WTC11 (cell line): Measurements from ENCODE around the gene SNX32. TPM values are rescaled to one million over a fixed set of nuclear protein-coding genes. Genes with fewer than 3 reads are reported as not detected.

ENCODE experiments used
- CBFB ChIP-seq: sonication (generic); formaldehyde crosslinking; IDR thresholded peaks from 2 replicates; pipeline ENCODE4 v1.8.1; 2022; ENCODE audit warnings: mild to moderate bottlenecking, low read depth, missing genetic modification reagents
- ELF4 ChIP-seq: sonication (generic); formaldehyde crosslinking; IDR thresholded peaks from 2 replicates; pipeline ENCODE4 v1.8.1; 2022; ENCODE audit warnings: low read depth, mild to moderate bottlenecking, moderate library complexity, missing genetic modification reagents
- ETV6 ChIP-seq: sonication (generic); formaldehyde crosslinking; IDR thresholded peaks from 2 replicates; pipeline ENCODE4 v1.8.1; 2022; ENCODE audit warnings: mild to moderate bottlenecking, missing genetic modification reagents
- GABPB1 ChIP-seq: sonication (generic); formaldehyde crosslinking; IDR thresholded peaks from 2 replicates; pipeline ENCODE4 v1.8.1; 2023; ENCODE audit warnings: mild to moderate bottlenecking, missing genetic modification reagents
- HMGA2 ChIP-seq: fragments of 250-450 bp; sonication (Bioruptor Pico); IDR thresholded peaks from 2 replicates; pipeline ENCODE4 v1.4.0; 2021; ENCODE audit warnings: mild to moderate bottlenecking, moderate library complexity
- NR3C1 ChIP-seq: sonication (generic); formaldehyde crosslinking; conservative IDR thresholded peaks from 2 replicates; pipeline ENCODE4 v1.8.1; 2023; ENCODE audit warnings: low read depth, mild to moderate bottlenecking, missing genetic modification reagents
- OVOL2 ChIP-seq: fragments of 250-450 bp; sonication (Bioruptor Pico); IDR thresholded peaks from 2 replicates; pipeline ENCODE4 v1.9.0; 2021; ENCODE audit warnings: mild to moderate bottlenecking, borderline replicate concordance
- PRRX2 ChIP-seq: fragments of 250-450 bp; sonication (Bioruptor Pico); IDR thresholded peaks from 2 replicates; pipeline ENCODE4 v1.8.0; 2021; ENCODE audit warnings: mild to moderate bottlenecking
- SMAD3 ChIP-seq: sonication (generic); formaldehyde crosslinking; IDR thresholded peaks from 2 replicates; pipeline ENCODE4 v1.8.0; 2022; ENCODE audit warnings: missing genetic modification reagents, mild to moderate bottlenecking, borderline replicate concordance
- SMAD4 ChIP-seq: sonication (generic); formaldehyde crosslinking; IDR thresholded peaks from 2 replicates; pipeline ENCODE4 v1.8.0; 2022; ENCODE audit warnings: mild to moderate bottlenecking, missing genetic modification reagents
- TEAD4 ChIP-seq: sonication (generic); formaldehyde crosslinking; IDR thresholded peaks from 2 replicates; pipeline ENCODE4 v1.8.0; 2022; ENCODE audit warnings: mild to moderate bottlenecking, missing genetic modification reagents
- ZBTB21 ChIP-seq: sonication (generic); formaldehyde crosslinking; IDR thresholded peaks from 2 replicates; pipeline ENCODE4 v1.8.1; 2023; ENCODE audit warnings: mild to moderate bottlenecking, missing genetic modification reagents, borderline replicate concordance
- ZNF219 ChIP-seq: sonication (generic); formaldehyde crosslinking; IDR thresholded peaks from 2 replicates; pipeline ENCODE4 v1.8.0; 2023; ENCODE audit warnings: missing genetic modification reagents, mild to moderate bottlenecking, borderline replicate concordance
- ZNF232 ChIP-seq: sonication (generic); formaldehyde crosslinking; IDR thresholded peaks from 2 replicates; pipeline ENCODE4 v1.8.0; 2022; ENCODE audit warnings: mild to moderate bottlenecking, missing genetic modification reagents
- ZNF263 ChIP-seq: sonication (generic); formaldehyde crosslinking; IDR thresholded peaks from 2 replicates; pipeline ENCODE4 v1.8.1; 2022; ENCODE audit warnings: low read depth, mild to moderate bottlenecking, moderate library complexity, missing genetic modification reagents
- ZNF416 ChIP-seq: fragments of 250-450 bp; sonication (Bioruptor Pico); IDR thresholded peaks from 2 replicates; pipeline ENCODE4 v1.9.0; 2021; ENCODE audit warnings: mild to moderate bottlenecking, inconsistent platforms
- ZNF423 ChIP-seq: fragments of 250-450 bp; sonication (Bioruptor Pico); IDR thresholded peaks from 2 replicates; pipeline ENCODE4 v2.1.2; 2022; ENCODE audit warnings: mild to moderate bottlenecking, moderate library complexity
- total RNA-seq: library from RNA; stranded (reverse); gene quantifications from 3 replicates; pipeline ENCODE4 v1.2.3, GENCODE V29; 2021
- TF ChIP-seq, protein P1 (sequence below): sonication (generic); formaldehyde crosslinking; IDR thresholded peaks from 2 replicates; pipeline ENCODE4 v1.8.0; 2022; ENCODE audit warnings: mild to moderate bottlenecking, missing genetic modification reagents
- TF ChIP-seq, protein P2 (sequence below): fragments of 200-600 bp; IDR thresholded peaks from 2 replicates; pipeline ENCODE4 v1.8.0; 2022; ENCODE audit warnings: antibody characterized with exemption
- TF ChIP-seq, protein P3 (sequence below): fragments of 250-450 bp; sonication (Bioruptor Pico); IDR thresholded peaks from 2 replicates; pipeline ENCODE4 v2.1.2; 2022; ENCODE audit warnings: mild to moderate bottlenecking, moderate library complexity
- TF ChIP-seq, protein P4 (sequence below): sonication (generic); formaldehyde crosslinking; IDR thresholded peaks from 2 replicates; pipeline ENCODE4 v1.8.1; 2022; ENCODE audit warnings: mild to moderate bottlenecking, moderate library complexity, missing genetic modification reagents
- TF ChIP-seq, protein P5 (sequence below): sonication (generic); formaldehyde crosslinking; IDR thresholded peaks from 2 replicates; pipeline ENCODE4 v1.8.1; 2022; ENCODE audit warnings: missing genetic modification reagents, borderline replicate concordance
- TF ChIP-seq, protein P6 (sequence below): sonication (generic); formaldehyde crosslinking; IDR thresholded peaks from 2 replicates; pipeline ENCODE4 v1.8.0; 2023; ENCODE audit warnings: missing genetic modification reagents
- TF ChIP-seq, protein P7 (sequence below): sonication (generic); formaldehyde crosslinking; IDR thresholded peaks from 2 replicates; pipeline ENCODE4 v1.8.0; 2022; ENCODE audit warnings: mild to moderate bottlenecking, missing genetic modification reagents
- TF ChIP-seq, protein P8 (sequence below): sonication (generic); formaldehyde crosslinking; conservative IDR thresholded peaks from 2 replicates; pipeline ENCODE4 v1.8.1; 2023; ENCODE audit warnings: mild to moderate bottlenecking, low read depth, missing genetic modification reagents, moderate library complexity

The SNX32 gene
- total RNA-seq, 1 experiment from 2014 or later: 2.9 TPM

DNA sequence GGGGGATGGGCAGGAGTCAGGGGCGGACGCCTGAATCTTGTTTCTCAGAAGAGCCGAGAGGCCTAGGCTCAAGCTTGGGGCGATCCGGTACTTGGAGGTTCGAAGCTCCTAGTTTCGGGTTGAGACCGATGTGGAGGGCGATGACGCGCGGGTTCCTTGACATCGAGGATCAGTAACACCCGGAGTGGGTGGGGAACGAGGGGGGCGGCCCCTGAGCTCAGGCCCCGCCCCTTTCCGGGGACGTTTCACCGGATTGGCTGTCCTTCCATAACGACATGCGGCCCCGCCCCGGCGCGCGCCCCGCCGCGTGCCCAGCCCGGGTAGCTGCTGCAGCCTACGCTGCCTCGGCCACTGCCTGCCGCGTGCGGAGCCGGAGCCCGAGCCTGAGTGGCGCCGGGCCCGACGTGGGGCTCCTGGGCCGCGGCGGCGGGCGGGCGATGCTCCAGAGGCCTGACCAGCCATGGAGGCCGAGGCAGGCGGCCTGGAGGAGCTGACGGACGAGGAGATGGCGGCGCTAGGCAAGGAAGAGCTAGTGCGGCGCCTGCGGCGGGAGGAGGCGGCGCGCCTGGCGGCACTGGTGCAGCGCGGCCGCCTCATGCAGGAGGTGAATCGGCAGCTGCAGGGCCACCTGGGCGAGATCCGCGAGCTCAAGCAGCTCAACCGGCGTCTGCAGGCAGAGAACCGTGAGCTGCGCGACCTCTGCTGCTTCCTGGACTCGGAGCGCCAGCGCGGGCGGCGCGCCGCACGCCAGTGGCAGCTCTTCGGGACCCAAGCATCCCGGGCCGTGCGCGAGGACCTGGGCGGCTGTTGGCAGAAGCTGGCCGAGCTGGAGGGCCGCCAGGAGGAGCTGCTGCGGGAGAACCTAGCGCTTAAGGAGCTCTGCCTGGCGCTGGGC lies 56.8 kb downstream of the SNX32 start, which contains the start of gene CCDC85B (continued):
- TF ChIP-seq, protein P1, sequence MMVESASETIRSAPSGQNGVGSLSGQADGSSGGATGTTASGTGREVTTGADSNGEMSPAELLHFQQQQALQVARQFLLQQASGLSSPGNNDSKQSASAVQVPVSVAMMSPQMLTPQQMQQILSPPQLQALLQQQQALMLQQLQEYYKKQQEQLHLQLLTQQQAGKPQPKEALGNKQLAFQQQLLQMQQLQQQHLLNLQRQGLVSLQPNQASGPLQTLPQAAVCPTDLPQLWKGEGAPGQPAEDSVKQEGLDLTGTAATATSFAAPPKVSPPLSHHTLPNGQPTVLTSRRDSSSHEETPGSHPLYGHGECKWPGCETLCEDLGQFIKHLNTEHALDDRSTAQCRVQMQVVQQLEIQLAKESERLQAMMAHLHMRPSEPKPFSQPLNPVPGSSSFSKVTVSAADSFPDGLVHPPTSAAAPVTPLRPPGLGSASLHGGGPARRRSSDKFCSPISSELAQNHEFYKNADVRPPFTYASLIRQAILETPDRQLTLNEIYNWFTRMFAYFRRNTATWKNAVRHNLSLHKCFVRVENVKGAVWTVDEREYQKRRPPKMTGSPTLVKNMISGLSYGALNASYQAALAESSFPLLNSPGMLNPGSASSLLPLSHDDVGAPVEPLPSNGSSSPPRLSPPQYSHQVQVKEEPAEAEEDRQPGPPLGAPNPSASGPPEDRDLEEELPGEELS (CRISPR knock-in tag): peak; percentile 95; the same call in 1 of the 2 replicates
- TF ChIP-seq ZNF423 (no peak), NR3C1 (CRISPR knock-in tag) (0 out of 2 replicates have a peak, but pooled peaks have one; percentile 55), ZNF263 (CRISPR knock-in tag) (peak; percentile 18; the same call in 1 of the 2 replicates), SMAD3 (CRISPR knock-in tag) (peak; percentile 91; the same call in 1 of the 2 replicates), TEAD4 (CRISPR knock-in tag) (no peak), HMGA2 (CRISPR knock-in tag) (no peak), PRRX2 (no peak), OVOL2 (CRISPR knock-in tag) (no peak), ZNF416 (no peak), ZBTB21 (CRISPR knock-in tag) (peak; percentile 79; the same call in 1 of the 2 replicates), ZNF219 (no peak), ZNF232 (peak; percentile 79; the same call in 1 of the 2 replicates), ELF4 (CRISPR knock-in tag) (0 out of 2 replicates have a peak, but pooled peaks have one; percentile 71), ETV6 (CRISPR knock-in tag) (peak; percentile 87; the same call in 1 of the 2 replicates), SMAD4 (no peak), GABPB1 (CRISPR knock-in tag) (peak; percentile 56; the same call in 1 of the 2 replicates), CBFB (CRISPR knock-in tag) (peak; percentile 88; the same call in 1 of the 2 replicates)
- TF ChIP-seq, protein P2, sequence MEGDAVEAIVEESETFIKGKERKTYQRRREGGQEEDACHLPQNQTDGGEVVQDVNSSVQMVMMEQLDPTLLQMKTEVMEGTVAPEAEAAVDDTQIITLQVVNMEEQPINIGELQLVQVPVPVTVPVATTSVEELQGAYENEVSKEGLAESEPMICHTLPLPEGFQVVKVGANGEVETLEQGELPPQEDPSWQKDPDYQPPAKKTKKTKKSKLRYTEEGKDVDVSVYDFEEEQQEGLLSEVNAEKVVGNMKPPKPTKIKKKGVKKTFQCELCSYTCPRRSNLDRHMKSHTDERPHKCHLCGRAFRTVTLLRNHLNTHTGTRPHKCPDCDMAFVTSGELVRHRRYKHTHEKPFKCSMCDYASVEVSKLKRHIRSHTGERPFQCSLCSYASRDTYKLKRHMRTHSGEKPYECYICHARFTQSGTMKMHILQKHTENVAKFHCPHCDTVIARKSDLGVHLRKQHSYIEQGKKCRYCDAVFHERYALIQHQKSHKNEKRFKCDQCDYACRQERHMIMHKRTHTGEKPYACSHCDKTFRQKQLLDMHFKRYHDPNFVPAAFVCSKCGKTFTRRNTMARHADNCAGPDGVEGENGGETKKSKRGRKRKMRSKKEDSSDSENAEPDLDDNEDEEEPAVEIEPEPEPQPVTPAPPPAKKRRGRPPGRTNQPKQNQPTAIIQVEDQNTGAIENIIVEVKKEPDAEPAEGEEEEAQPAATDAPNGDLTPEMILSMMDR: no peak
- TF ChIP-seq, protein P3, sequence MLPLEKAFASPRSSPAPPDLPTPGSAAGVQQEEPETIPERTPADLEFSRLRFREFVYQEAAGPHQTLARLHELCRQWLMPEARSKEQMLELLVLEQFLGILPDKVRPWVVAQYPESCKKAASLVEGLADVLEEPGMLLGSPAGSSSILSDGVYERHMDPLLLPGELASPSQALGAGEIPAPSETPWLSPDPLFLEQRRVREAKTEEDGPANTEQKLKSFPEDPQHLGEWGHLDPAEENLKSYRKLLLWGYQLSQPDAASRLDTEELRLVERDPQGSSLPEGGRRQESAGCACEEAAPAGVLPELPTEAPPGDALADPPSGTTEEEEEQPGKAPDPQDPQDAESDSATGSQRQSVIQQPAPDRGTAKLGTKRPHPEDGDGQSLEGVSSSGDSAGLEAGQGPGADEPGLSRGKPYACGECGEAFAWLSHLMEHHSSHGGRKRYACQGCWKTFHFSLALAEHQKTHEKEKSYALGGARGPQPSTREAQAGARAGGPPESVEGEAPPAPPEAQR (CRISPR knock-in tag): no peak
- TF ChIP-seq, protein P4, sequence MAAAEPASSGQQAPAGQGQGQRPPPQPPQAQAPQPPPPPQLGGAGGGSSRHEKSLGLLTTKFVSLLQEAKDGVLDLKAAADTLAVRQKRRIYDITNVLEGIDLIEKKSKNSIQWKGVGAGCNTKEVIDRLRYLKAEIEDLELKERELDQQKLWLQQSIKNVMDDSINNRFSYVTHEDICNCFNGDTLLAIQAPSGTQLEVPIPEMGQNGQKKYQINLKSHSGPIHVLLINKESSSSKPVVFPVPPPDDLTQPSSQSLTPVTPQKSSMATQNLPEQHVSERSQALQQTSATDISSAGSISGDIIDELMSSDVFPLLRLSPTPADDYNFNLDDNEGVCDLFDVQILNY: peak; percentile 87
- TF ChIP-seq, protein P5, sequence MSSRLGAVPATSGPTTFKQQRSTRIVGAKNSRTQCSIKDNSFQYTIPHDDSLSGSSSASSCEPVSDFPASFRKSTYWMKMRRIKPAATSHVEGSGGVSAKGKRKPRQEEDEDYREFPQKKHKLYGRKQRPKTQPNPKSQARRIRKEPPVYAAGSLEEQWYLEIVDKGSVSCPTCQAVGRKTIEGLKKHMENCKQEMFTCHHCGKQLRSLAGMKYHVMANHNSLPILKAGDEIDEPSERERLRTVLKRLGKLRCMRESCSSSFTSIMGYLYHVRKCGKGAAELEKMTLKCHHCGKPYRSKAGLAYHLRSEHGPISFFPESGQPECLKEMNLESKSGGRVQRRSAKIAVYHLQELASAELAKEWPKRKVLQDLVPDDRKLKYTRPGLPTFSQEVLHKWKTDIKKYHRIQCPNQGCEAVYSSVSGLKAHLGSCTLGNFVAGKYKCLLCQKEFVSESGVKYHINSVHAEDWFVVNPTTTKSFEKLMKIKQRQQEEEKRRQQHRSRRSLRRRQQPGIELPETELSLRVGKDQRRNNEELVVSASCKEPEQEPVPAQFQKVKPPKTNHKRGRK: no peak
- TF ChIP-seq, protein P6, sequence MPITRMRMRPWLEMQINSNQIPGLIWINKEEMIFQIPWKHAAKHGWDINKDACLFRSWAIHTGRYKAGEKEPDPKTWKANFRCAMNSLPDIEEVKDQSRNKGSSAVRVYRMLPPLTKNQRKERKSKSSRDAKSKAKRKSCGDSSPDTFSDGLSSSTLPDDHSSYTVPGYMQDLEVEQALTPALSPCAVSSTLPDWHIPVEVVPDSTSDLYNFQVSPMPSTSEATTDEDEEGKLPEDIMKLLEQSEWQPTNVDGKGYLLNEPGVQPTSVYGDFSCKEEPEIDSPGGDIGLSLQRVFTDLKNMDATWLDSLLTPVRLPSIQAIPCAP (CRISPR knock-in tag): peak; percentile 56; the same call in 1 of the 2 replicates
- TF ChIP-seq, protein P7, sequence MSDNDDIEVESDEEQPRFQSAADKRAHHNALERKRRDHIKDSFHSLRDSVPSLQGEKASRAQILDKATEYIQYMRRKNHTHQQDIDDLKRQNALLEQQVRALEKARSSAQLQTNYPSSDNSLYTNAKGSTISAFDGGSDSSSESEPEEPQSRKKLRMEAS: peak; percentile 93; the same call in 1 of the 2 replicates
- TF ChIP-seq, protein P8, sequence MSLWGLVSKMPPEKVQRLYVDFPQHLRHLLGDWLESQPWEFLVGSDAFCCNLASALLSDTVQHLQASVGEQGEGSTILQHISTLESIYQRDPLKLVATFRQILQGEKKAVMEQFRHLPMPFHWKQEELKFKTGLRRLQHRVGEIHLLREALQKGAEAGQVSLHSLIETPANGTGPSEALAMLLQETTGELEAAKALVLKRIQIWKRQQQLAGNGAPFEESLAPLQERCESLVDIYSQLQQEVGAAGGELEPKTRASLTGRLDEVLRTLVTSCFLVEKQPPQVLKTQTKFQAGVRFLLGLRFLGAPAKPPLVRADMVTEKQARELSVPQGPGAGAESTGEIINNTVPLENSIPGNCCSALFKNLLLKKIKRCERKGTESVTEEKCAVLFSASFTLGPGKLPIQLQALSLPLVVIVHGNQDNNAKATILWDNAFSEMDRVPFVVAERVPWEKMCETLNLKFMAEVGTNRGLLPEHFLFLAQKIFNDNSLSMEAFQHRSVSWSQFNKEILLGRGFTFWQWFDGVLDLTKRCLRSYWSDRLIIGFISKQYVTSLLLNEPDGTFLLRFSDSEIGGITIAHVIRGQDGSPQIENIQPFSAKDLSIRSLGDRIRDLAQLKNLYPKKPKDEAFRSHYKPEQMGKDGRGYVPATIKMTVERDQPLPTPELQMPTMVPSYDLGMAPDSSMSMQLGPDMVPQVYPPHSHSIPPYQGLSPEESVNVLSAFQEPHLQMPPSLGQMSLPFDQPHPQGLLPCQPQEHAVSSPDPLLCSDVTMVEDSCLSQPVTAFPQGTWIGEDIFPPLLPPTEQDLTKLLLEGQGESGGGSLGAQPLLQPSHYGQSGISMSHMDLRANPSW: no peak
